Neural progenitor cell (in vitro differentiated cells): ENCODE data around the gene CAMKMT. TPM values are rescaled to one million over a fixed set of nuclear protein-coding genes. Genes with fewer than 3 reads are reported as not detected.

ENCODE experiments used
- DNase-seq: peaks from one replicate; pipeline ENCODE4 v3.0.0-alpha.2; 2016; ENCODE audit warnings: low spot score
- H2AFZ ChIP-seq: fragments of 200-600 bp; sonication (generic); replicated peaks from 2 replicates; pipeline ENCODE4 v1.6.1; 2016; ENCODE audit warnings: antibody characterized with exemption
- H3F3A ChIP-seq: fragments of 200-600 bp; sonication (generic); 2 replicates; pipeline ENCODE4 v1.6.1; 2016; ENCODE audit warnings: antibody characterized with exemption, low read depth
- H3K27ac ChIP-seq: fragments of 200-600 bp; sonication (generic); 2 replicates; pipeline ENCODE4 v1.5.1; 2016; ENCODE audit warnings: mild to moderate bottlenecking
- H3K27me3 ChIP-seq: fragments of 200-600 bp; sonication (generic); 2 replicates; pipeline ENCODE4 v1.6.1; 2016; ENCODE audit warnings: mild to moderate bottlenecking, moderate library complexity
- H3K36me3 ChIP-seq: fragments of 200-600 bp; sonication (generic); 2 replicates; pipeline ENCODE4 v1.5.1; 2016
- H3K4me1 ChIP-seq: fragments of 200-600 bp; sonication (generic); 2 replicates; pipeline ENCODE4 v1.6.1; 2016; ENCODE audit warnings: mixed run types
- H3K4me2 ChIP-seq: fragments of 200-600 bp; sonication (generic); 2 replicates; pipeline ENCODE4 v1.6.1; 2016
- H3K4me3 ChIP-seq: fragments of 200-600 bp; sonication (generic); 2 replicates; pipeline ENCODE4 v1.5.1; 2016
- H3K79me2 ChIP-seq: fragments of 200-600 bp; sonication (generic); 2 replicates; pipeline ENCODE4 v1.6.1; 2016; ENCODE audit warnings: low read depth
- H3K9ac ChIP-seq: fragments of 200-600 bp; sonication (generic); 2 replicates; pipeline ENCODE4 v1.6.1; 2016
- H3K9me3 ChIP-seq: fragments of 200-600 bp; sonication (generic); 2 replicates; pipeline ENCODE4 v1.5.1; 2016; ENCODE audit warnings: low read depth
- H4K20me1 ChIP-seq: fragments of 200-600 bp; sonication (generic); 2 replicates; pipeline ENCODE4 v1.6.1; 2016; ENCODE audit warnings: low read depth
- H3K27ac Mint-ChIP-seq: 3 replicates; pipeline ENCODE4 v1.8.0; 2021; ENCODE audit warnings: mixed read lengths
- H3K27me3 Mint-ChIP-seq: 2 replicates; pipeline ENCODE4 v1.8.0; 2022; ENCODE audit warnings: low read depth, mild to moderate bottlenecking, inconsistent platforms, moderate library complexity, mixed read lengths; ENCODE audit not compliant: insufficient read depth
- H3K36me3 Mint-ChIP-seq: 3 replicates; pipeline ENCODE4 v1.8.0; 2021; ENCODE audit warnings: mixed read lengths
- H3K4me1 Mint-ChIP-seq: 3 replicates; pipeline ENCODE4 v1.8.0; 2021; ENCODE audit warnings: mixed read lengths
- H3K4me3 Mint-ChIP-seq: 3 replicates; pipeline ENCODE4 v1.8.0; 2021; ENCODE audit warnings: mild to moderate bottlenecking, moderate library complexity, mixed read lengths
- H3K9me3 Mint-ChIP-seq: 3 replicates; pipeline ENCODE4 v1.8.0; 2020; ENCODE audit warnings: mixed read lengths
- EZH2 ChIP-seq: fragments of 200-600 bp; sonication (generic); IDR thresholded peaks from 2 replicates; pipeline ENCODE4 v1.6.1; 2017; ENCODE audit warnings: antibody characterized with exemption, mild to moderate bottlenecking, moderate library complexity
- EZH2phosphoT487 ChIP-seq: fragments of 200-600 bp; sonication (generic); IDR thresholded peaks from 2 replicates; pipeline ENCODE4 v1.6.1; 2017; ENCODE audit warnings: antibody characterized with exemption
- total RNA-seq: library from RNA; depleted of rRNA; stranded (reverse); fragments of >200 nt; gene quantifications from 2 replicates; pipeline ENCODE4 v1.2.3, GENCODE V29; 2015; ENCODE audit warnings: low replicate concordance
- TF ChIP-seq, protein P1 (sequence below): fragments of 200-600 bp; sonication (generic); IDR thresholded peaks from 2 replicates; pipeline ENCODE4 v1.5.1; 2017; ENCODE audit warnings: antibody characterized with exemption, mild to moderate bottlenecking

CAMKMT gene
- total RNA-seq, 1 donor from 2014 or later = 28.5 TPM

- H3K79me2 ChIP-seq = no peaks in the 10 kb centered on the region
- no peak overlapping the region for H3K27ac ChIP-seq
- H2AFZ ChIP-seq = no peak overlapping the region
- no peak overlapping the region for H3K4me3 ChIP-seq
- TF ChIP-seq, protein P1, sequence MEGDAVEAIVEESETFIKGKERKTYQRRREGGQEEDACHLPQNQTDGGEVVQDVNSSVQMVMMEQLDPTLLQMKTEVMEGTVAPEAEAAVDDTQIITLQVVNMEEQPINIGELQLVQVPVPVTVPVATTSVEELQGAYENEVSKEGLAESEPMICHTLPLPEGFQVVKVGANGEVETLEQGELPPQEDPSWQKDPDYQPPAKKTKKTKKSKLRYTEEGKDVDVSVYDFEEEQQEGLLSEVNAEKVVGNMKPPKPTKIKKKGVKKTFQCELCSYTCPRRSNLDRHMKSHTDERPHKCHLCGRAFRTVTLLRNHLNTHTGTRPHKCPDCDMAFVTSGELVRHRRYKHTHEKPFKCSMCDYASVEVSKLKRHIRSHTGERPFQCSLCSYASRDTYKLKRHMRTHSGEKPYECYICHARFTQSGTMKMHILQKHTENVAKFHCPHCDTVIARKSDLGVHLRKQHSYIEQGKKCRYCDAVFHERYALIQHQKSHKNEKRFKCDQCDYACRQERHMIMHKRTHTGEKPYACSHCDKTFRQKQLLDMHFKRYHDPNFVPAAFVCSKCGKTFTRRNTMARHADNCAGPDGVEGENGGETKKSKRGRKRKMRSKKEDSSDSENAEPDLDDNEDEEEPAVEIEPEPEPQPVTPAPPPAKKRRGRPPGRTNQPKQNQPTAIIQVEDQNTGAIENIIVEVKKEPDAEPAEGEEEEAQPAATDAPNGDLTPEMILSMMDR = no peak
- TF ChIP-seq EZH2phosphoT487 = no peak
- TF ChIP-seq EZH2 = no peak
- H3K9ac ChIP-seq = no peak overlapping the region
- no peaks in the 10 kb centered on the region for H3K9me3 ChIP-seq
- H3K36me3 ChIP-seq = no peaks in the 10 kb centered on the region
- H4K20me1 ChIP-seq = no peaks in the 10 kb centered on the region
- Mint-ChIP-seq H3K9me3 (no peaks in the 10 kb centered on the region), H3K27me3 (no peaks in the 10 kb centered on the region), H3K4me1 (peaks cover 13% of the 10 kb centered on the region), H3K36me3 (no peaks in the 10 kb centered on the region), H3K4me3 (no peak overlapping the region), H3K27ac (no peak overlapping the region)
- H3K27me3 ChIP-seq = no peaks in the 10 kb centered on the region
- no peak for DNase-seq
- peaks cover 18% of the 10 kb centered on the region for H3K4me1 ChIP-seq
- no peak overlapping the region for H3K4me2 ChIP-seq
- peaks cover 8% of the 10 kb centered on the region for H3F3A ChIP-seq
Measured at GRCh38 chr2:44564752-44565151, 203.0 kb downstream of the CAMKMT start.

GRCh38 chr2:44566059-44566458 lies 204.3 kb downstream of the CAMKMT start:
- Mint-ChIP-seq H3K36me3 (no peaks in the 10 kb centered on the region), H3K9me3 (no peaks in the 10 kb centered on the region), H3K27ac (no peak overlapping the region), H3K4me3 (no peak overlapping the region), H3K27me3 (no peaks in the 10 kb centered on the region), H3K4me1 (peaks cover 11% of the 10 kb centered on the region)
- Histone ChIP-seq H3F3A (peaks cover 13% of the 10 kb centered on the region), H3K27ac (no peak overlapping the region), H3K36me3 (no peaks in the 10 kb centered on the region), H3K9ac (no peak overlapping the region), H4K20me1 (no peaks in the 10 kb centered on the region), H3K4me3 (no peak overlapping the region), H3K27me3 (no peaks in the 10 kb centered on the region), H3K9me3 (no peaks in the 10 kb centered on the region), H3K4me2 (peak overlapping the region; percentile 31), H3K4me1 (peaks cover 22% of the 10 kb centered on the region), H3K79me2 (no peaks in the 10 kb centered on the region), H2AFZ (no peak overlapping the region)
- DNase-seq = no peak
- TF ChIP-seq EZH2 (no peak), EZH2phosphoT487 (no peak)
- TF ChIP-seq, protein P1 = no peak

GRCh38 chr2:44569491-44569890 lies 207.7 kb downstream of the CAMKMT start:
- H3F3A ChIP-seq = peaks cover 13% of the 10 kb centered on the region
- TF ChIP-seq, protein P1 = no peak
- no peak for TF ChIP-seq EZH2
- TF ChIP-seq EZH2phosphoT487 = no peak
- DNase-seq = no peak
- H3K4me3 ChIP-seq = no peak overlapping the region
- Mint-ChIP-seq H3K27me3 (no peaks in the 10 kb centered on the region), H3K27ac (no peak overlapping the region), H3K36me3 (no peaks in the 10 kb centered on the region), H3K9me3 (no peaks in the 10 kb centered on the region), H3K4me1 (peaks cover 11% of the 10 kb centered on the region), H3K4me3 (no peak overlapping the region)
- no peaks in the 10 kb centered on the region for H3K27me3 ChIP-seq
- no peak overlapping the region for H3K27ac ChIP-seq
- H3K9ac ChIP-seq = no peak overlapping the region
- H3K4me1 ChIP-seq = peaks cover 27% of the 10 kb centered on the region
- H3K9me3 ChIP-seq = no peaks in the 10 kb centered on the region
- H3K79me2 ChIP-seq = peaks cover 20% of the 10 kb centered on the region
- no peak overlapping the region for H3K4me2 ChIP-seq
- H3K36me3 ChIP-seq = no peaks in the 10 kb centered on the region
- H2AFZ ChIP-seq = no peak overlapping the region
- H4K20me1 ChIP-seq = no peaks in the 10 kb centered on the region
